ENCODE results near the gene SGCG.

GRCh38 chr13:23235994-23236393 is 55.2 kb downstream of the SGCG start:
- no peak for TF ChIP-seq POLR2A (IDR thresholded peaks at IDR 0.05)
- TF ChIP-seq, protein P1, sequence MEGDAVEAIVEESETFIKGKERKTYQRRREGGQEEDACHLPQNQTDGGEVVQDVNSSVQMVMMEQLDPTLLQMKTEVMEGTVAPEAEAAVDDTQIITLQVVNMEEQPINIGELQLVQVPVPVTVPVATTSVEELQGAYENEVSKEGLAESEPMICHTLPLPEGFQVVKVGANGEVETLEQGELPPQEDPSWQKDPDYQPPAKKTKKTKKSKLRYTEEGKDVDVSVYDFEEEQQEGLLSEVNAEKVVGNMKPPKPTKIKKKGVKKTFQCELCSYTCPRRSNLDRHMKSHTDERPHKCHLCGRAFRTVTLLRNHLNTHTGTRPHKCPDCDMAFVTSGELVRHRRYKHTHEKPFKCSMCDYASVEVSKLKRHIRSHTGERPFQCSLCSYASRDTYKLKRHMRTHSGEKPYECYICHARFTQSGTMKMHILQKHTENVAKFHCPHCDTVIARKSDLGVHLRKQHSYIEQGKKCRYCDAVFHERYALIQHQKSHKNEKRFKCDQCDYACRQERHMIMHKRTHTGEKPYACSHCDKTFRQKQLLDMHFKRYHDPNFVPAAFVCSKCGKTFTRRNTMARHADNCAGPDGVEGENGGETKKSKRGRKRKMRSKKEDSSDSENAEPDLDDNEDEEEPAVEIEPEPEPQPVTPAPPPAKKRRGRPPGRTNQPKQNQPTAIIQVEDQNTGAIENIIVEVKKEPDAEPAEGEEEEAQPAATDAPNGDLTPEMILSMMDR (IDR thresholded peaks at IDR 0.05): no peak
